AG10803 (cell line): ENCODE results near the gene TMBIM4.
"Not testable (repeated sequence)": the region's sequence is repeated elsewhere in the genome, so short reads cannot be mapped to it uniquely, and the experiment has no call there.

ENCODE experiments used
- DNase-seq: peaks from one replicate; pipeline ENCODE4 v3.0.0; 2010; ENCODE audit warnings: low read depth
- H3K4me3 ChIP-seq: 2 replicates; pipeline ENCODE4 v1.5.1; 2011; ENCODE audit warnings: mild to moderate bottlenecking, low read length, control low read depth
- CTCF ChIP-seq: conservative IDR thresholded peaks from 2 replicates; pipeline ENCODE4 v1.5.1; 2011; ENCODE audit warnings: mild to moderate bottlenecking, low read length, control low read depth, inconsistent platforms

The TMBIM4 gene

DNA sequence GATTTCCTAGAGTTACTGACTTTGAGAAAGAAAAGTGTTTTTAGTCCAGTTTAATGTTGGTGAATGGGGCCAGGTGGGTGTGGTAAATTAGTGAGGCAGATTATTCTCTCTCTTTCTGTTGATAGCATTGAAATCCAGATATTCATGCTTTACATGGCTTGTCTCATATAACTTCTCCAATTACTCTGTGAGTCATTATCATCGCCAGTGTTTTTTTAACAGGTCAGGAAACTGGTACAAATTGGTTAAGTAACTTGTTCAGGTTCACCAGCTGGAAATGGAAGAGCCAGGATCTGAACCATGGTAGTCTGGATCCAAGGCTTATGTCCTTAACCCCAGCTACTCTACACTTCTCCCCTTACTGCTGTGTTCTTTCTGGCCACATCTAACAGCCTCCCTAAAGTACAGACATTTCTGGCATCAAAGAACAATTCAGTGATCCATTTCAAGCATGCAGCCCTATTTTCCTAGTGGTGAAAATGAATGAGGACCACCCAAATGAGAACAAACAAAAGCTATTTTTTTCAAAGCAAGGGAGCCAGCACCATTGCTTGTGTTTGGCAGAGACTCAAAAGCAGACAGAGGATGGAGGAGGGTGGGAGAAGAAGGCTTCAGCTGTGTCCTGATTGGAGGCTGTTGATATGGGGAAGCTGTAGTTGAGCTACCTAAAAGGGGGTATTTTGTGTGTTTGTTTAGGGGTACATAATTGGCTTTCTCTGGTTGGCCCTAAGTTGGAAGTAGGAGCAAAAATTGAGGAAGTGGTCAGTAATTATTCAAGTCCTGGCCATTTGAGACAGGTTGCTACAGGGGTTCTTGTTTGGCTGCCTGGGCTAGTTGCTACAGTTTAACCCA, 20.9 kb upstream of the TMBIM4 start:
- no peak for TF ChIP-seq CTCF
- no peak for DNase-seq
- no peak overlapping the region for H3K4me3 ChIP-seq

GRCh38 chr12:66189889-66190288, 20.1 kb upstream of the TMBIM4 start:
- TF ChIP-seq CTCF = no peak
- H3K4me3 ChIP-seq = peak overlapping the region; percentile 69
- no peak for DNase-seq

GRCh38 chr12:66189486-66189843, 19.7 kb upstream of the TMBIM4 start:
- peak overlapping the region; percentile 69 for H3K4me3 ChIP-seq
- no peak for DNase-seq

GRCh38 chr12:66188584-66189485, 19.0 kb upstream of the TMBIM4 start, which contains the start of gene IRAK3:
Gene IRAK3 (plus strand): TSS chr12:66189214. CDS start chr12:66189300, 86 bp downstream.
- peak within 1 kb of the TSS; percentile 69 for H3K4me3 ChIP-seq
- no peak for TF ChIP-seq CTCF
- DNase-seq = peak; percentile 49

More at GRCh38 chr12:66189486-66189843, 19.7 kb upstream of the TMBIM4 start:
- TF ChIP-seq CTCF = no peak

DNA sequence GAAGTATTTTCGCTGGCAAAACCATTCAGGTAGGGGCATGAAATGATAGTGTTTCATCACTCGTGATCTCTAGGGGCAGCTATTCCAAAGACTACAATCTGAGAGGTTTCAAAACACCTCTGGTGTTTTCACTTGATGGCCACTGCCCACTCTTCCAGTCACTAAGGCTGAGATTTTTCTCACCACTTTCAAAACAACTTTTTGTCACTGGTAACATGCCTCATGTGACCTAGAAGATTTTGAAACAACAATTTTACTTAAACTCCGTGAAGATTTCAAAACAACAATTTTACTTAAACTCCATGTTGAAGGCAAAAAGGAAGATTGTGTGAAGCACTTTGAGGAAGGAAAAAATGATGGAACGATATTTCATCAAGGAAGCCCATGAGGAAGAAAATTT, 18.0 kb upstream of the TMBIM4 start:
- H3K4me3 ChIP-seq = no peak overlapping the region
- no peak for DNase-seq
- no peak for TF ChIP-seq CTCF

DNA sequence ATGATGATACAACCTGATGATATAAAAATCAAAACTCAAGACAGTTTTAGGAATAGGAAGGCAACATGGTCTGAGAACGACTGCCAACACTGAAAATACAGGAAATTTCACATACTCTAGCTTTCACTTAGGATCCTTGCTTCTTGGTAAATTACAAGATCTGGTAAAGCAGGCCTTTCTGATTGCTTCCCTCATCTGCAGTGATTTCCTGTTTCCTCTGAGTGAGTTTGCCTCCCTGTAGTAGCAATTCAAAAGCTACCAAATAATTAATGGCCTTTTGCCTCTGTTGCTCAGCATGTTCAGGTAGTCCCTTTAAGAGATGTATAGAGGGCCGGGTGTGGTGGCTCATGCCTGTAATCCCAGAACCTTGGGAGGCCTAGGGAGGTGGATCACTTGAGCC, 17.2 kb upstream of the TMBIM4 start:
- DNase-seq = no peak
- no peak for TF ChIP-seq CTCF
- H3K4me3 ChIP-seq = no peak overlapping the region

GRCh38 chr12:66184822-66185221, 15.0 kb upstream of the TMBIM4 start:
- DNase-seq, H3K4me3 ChIP-seq: not testable (repeated sequence)
